Astrocyte (in vitro differentiated cells and primary cell): ENCODE results near the gene ABCD4.

Experiments
- EZH2 ChIP-seq: IDR thresholded peaks from 2 replicates; pipeline ENCODE4 v1.6.1; 2012; ENCODE audit warnings: mild to moderate bottlenecking, low read length, inconsistent platforms; ENCODE audit not compliant: insufficient read depth
- TF ChIP-seq, protein P1 (sequence below): IDR thresholded peaks from 2 replicates; pipeline ENCODE4 v1.5.1; 2011; ENCODE audit warnings: low read depth, mild to moderate bottlenecking, inconsistent platforms, low read length, moderate library complexity; ENCODE audit not compliant: insufficient read depth

DNA sequence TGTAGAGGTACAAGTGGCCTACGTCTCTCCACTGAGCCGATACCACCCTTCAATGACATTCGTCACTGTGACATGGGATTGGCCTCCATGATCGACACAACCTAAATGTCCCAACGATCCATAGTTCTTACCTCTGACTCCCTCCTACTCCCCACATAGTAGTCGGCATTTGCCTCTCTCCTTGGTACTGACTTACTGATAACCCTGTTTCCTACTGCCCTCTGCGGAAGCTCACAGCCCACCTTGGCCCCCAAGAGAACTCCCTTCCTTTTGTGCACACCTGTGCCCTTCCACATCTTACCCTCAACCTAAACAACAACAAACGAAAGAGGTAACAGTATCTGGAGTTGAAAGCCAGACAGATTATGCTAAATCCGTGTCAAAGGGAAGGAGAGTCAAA, 39.6 kb downstream of the ABCD4 start:
- TF ChIP-seq, protein P1, sequence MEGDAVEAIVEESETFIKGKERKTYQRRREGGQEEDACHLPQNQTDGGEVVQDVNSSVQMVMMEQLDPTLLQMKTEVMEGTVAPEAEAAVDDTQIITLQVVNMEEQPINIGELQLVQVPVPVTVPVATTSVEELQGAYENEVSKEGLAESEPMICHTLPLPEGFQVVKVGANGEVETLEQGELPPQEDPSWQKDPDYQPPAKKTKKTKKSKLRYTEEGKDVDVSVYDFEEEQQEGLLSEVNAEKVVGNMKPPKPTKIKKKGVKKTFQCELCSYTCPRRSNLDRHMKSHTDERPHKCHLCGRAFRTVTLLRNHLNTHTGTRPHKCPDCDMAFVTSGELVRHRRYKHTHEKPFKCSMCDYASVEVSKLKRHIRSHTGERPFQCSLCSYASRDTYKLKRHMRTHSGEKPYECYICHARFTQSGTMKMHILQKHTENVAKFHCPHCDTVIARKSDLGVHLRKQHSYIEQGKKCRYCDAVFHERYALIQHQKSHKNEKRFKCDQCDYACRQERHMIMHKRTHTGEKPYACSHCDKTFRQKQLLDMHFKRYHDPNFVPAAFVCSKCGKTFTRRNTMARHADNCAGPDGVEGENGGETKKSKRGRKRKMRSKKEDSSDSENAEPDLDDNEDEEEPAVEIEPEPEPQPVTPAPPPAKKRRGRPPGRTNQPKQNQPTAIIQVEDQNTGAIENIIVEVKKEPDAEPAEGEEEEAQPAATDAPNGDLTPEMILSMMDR = no peak
- TF ChIP-seq EZH2 = no peak
